GM18868 (cell line): Measurements from ENCODE around the gene GALK2.
"Not testable (repeated sequence)": the region's sequence is repeated elsewhere in the genome, so short reads cannot be mapped to it uniquely, and the experiment has no call there.

Source experiments
- ATAC-seq: cut with Tn5 transposase; IDR thresholded peaks from one replicate; pipeline ENCODE4 v1.9.1; 2021; ENCODE audit warnings: mild to moderate bottlenecking, moderate library complexity; ENCODE audit not compliant: unreplicated experiment

Gene GALK2

DNA sequence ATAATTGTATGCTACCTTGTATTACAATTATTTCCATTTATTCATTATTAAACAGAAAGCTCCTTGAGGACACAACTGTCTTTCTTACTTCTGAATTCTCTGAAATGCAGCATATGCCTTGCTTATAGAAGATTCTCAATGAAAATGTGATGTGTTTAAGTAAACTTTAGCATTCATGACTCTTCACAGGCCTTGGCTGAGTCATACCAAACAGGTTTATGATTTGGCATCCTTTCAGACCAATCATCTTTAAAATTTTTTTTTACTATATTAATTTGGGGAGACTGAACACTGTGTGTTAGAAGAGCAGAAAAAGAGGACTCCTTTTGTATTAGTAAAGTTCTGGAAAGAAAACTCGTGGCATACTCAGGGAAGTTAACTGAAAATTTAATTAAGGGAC is 6.4 kb upstream of the GALK2 start:
- no peak for ATAC-seq

DNA sequence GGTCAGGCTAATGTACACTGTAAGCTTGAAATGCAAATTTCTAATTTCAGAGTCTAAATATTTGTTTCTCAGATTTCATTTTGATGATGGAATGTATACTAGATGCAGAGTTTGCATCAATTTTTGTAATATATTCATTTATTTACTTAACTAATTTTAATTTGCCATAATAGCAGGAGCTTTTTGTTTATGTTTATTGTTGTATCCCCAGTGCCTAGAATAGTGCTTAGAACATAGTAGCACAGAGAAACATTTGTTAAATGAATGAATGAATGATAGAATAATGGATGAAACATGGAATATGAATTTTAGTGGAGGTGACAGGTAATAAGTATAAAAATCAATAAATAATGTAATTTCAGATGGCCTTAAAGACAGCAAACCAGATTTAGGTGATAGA is 5.2 kb upstream of the GALK2 start:
- ATAC-seq, result no peak

DNA sequence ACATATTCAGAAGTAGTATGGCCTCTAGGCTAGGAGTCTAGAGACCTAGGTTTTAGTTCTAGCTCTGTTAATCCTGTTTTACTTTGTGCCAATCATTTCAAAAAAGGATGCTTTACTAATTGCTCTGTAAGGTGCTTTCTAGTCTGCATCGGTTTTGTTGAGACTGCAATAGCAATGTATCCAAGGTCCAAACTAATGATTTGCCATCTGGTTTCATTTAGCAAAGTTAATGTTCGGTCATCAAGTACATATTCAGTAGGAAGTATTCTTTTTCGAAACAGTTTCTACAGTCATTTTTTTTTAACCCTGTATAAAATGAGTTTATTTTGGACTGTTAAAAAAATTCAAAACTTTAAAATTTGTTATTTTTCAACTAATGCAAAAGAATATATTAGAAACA is 2.0 kb upstream of the GALK2 start:
- no peak for ATAC-seq

DNA sequence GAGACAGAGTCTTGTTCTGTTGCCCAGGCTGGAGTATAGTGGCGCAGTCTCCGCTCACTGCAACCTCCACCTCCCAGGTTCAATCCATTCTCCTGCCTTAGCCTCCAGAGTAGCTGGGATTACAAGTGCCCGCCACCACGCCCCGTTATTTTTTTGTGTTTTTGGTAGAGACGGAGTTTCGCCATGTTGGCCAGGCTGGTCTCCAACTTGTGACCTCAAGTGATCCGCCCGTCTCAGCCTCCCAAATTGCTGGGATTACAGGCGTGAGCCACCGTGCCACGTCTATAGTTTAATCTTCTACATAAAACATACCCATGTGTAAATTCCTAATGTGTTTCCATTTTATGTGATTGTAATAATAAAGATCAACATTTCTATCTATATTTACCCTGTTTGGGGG is 1.7 kb downstream of the GALK2 start:
- no peak for ATAC-seq

DNA sequence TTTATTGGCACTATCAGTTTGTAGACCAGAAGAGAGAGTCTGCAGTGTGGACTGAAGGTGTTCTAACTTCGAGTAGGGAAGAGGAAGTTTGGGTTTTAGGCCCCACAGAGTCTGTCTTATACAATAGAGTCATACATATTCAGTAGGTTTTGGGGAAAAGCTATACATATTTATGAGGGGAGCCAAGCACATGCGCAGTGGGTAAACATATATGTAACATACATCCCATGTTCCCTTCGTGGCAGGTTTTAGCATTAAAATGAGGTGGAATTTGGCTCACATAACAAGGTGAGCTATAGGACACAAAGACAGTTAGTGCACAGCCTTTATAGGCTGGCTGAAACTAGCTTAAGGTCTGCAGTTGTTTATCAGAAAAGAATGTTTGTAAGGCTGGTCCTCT is 4.9 kb downstream of the GALK2 start:
- no peak for ATAC-seq

DNA sequence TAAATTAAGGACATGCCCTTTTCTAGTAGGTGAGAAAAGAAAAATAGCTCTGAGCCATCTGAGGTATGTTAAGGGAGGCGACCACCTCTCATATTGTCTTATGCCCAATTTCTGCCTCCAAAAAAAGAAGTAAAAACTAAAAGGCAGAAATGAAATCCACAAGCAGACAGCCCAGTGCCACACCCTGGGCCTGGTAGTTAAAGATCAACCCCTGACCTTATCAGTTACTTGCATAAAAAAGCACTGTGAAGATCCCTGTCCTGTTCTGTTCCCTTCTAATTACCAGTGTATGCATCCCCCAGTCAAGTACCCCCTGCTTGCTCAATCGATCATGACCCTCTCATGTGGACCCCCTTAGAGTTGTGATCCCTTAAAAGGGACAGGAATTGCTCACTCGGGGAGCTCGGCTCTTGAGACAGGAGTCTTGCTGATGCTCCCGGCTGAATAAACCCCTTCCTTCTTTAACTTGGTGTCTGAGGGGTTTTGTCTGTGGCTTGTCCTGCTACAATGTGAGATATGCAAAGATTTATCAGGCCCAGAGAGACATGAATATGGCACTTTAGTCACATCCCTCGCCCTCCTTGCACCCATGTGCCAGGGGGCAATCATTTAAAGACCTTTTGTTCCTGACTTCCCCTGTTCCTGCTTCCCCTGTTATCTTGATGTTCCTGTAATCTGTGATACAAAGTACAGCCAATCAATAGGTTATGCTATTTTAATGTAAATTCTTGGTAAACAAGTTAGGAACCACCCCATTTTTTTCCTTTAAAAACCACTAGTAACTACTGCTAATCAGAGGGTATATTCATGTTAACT is 5.7 kb downstream of the GALK2 start:
- ATAC-seq, result not testable (repeated sequence)

DNA sequence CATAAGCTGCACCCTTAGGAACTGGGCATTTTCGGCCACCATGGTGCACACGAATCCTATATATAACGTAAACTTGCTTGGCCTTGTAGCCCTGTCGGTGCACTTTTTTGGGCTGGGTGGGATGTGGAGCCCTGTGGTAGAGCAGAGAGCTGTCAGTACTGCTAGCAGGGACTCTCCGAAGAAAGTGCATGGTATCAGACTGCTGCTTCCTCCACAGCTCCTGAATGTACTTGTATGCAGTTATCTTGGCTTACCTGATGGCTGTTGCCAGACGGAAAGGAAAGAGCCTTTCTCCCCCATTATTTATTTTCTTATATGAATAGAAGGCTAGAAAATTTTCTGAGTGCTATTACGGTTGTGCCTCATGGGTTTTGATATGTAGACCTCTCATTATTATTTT is 8.4 kb downstream of the GALK2 start:
- no peak for ATAC-seq

DNA sequence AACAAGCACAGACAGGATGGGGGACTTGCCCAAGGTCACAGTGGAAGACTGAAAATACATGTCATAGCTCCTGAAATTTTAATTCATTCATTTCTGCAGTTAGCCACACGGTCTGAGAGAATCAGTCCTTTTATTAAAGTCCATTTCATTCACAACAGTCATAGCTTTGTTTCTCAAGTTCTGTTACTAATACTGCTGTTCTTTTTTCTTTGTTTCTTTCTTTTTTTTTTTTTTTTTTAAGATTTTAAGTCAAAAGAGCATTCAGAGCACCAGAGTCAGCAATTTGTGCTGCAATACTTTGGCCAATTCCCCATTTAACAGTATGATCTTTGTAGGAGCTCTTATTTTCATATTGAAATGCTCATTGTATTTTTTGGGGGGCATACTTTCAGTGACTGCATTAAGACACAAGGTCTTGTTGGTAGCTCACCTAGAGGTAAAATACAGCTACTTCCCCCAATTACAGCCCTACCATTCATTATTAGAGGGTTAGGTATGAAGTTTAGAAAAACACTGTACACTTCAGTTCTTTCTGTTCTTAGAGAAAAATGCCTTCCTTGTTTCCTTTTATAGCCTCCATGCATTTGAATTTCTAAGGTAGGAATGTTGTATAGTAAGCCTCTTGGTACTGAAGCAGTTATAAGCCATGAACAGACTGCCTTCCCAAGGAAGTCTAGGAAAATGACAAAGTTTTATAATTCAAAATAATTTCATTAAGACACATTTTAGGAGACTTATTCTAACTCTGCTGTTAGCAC is 9.6 kb downstream of the GALK2 start:
- ATAC-seq, result no peak

DNA sequence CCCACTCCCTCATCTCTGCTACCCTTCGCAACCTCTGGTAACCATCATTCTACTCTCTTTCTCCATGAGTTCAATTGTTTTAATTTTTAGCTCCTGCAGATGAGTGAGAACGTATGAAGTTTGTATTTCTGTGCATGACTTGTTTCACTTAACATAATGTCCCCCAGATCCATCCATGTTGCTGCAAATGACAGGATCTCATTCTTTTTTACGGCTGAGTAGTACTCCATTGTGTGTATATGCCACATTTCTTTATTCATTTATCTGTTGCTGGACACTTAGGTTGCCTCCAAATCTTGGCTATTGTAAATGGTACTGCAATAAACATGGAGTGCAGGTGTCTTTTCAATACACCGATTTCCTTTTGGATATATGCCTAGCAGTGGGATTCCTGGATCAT is 12.1 kb downstream of the GALK2 start:
- ATAC-seq, result no peak

DNA sequence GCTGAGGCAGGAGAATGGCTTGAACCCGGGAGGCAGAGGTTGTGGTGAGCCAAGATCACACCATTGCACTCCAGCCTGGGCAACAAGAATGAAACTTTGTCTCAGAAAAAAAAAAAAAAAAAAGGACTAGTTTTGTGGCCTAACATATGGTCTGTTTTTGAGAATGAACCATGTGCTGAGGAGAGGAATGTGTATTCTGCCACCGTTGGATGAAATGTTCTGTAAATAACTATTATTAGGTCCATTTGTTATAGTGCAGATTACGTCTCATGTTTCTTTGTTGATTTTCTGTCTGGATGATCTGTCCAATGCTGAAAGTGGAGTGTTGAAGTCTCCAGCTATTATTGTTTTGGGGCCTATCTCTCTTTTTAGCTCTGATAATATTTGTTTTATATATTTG is 13.7 kb downstream of the GALK2 start:
- not testable (repeated sequence) for ATAC-seq

DNA sequence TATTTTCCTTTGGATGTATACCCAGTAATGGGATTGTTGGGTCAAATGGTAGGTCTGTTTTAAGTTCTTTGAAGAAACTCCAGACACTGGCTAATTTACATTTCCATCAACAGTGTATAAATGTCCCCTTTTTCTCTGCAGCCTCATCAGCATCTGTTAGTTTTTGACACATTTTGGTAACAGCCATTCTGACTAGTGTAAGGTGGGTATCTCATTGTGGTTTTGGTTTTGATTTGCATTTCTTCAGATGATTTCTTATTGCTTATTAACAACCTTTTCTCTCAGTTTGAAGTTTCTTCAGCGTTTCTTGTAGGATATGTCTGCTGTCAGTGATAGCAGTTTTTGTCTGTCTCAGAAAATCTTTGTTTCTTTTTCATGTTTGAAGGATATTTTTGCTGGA is 15.4 kb downstream of the GALK2 start:
- ATAC-seq, result no peak

DNA sequence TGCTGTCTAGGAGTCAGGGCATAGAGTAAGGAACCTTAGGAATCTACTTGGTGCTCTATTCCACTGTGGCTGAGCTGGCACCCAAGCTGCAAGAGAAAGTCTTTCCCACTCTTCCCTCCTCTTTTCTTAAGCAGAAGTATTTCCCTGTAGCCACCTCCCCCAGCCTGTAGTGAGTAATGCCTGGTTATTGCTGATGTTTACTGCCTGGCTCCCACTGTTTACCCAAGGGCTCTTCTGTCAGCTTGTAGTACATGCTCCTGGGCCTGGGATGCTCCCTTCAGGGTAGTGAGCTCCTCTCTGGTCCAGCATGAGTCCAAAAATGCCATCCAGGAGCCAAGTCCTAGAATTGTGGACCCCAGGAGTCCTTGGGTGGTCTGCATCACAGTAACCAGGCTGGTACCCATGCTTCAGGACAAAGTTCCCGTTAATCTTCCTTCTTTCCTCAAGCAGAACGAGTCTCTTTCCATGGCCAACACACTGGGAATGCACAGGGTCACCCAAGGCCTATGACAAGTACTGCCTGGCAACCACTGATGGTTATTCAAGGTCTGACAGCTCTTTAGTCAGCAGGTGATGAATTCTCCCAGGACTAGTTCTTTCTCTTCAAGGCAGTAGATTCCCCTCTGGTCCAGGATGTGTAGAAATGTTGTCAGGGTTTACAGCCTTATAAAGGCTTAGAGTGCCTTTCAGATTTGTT is 17.6 kb downstream of the GALK2 start:
- ATAC-seq, result no peak

DNA sequence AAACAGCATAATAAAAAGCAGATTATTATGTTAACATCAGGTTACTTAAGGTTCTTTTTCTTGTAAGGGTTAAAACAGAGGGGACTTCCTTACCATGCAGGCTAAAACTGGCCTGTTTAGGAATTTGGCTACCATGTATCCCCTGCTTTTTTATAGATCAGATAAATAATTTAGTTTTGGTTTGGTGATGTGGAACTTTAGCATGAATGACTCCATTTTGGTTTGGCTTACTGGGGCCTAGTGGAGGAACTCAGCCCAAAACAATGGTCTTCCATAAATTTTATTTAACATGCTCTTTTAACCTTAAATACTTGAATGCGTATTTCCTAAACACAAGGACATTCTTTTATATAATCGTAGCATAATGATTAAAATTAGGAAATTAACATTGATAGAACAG is 18.9 kb downstream of the GALK2 start:
- ATAC-seq, result no peak

DNA sequence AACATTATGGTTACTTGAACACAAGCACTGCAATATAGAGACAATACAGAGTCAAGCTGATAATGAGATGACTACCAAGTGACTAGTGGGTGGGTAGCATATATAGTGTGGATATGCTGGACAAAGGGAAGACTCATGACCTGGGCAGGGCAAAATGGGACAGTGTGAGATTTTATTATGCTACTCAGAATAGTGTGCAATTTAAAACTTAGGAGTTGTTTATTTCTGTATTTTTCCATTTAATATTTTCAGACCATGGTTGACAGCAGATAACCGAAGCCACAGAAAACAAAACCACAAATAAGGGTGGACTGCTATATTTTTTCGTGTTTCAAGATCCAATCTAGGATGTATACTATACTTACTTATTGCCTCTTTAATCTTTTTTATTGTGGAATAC is 19.6 kb downstream of the GALK2 start:
- no peak for ATAC-seq

DNA sequence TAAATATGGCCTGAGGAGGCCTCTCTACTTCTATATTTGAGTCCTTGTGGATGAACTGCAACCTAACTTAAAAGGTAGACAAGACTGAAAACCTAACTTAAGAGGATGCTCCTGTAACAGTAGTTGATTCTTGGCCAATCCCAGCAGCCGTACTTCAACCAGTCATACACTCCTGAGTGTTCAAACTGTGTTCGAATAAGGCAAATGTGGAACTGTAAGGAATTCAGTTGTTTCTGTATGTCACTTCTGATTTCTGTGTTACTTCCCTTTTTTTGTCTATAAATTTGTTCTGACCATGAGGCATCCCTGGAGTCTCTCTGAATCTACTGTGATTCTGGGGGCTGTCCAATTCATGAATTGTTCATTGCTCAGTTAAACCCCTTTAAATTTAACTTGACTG is 20.5 kb downstream of the GALK2 start:
- no peak for ATAC-seq

DNA sequence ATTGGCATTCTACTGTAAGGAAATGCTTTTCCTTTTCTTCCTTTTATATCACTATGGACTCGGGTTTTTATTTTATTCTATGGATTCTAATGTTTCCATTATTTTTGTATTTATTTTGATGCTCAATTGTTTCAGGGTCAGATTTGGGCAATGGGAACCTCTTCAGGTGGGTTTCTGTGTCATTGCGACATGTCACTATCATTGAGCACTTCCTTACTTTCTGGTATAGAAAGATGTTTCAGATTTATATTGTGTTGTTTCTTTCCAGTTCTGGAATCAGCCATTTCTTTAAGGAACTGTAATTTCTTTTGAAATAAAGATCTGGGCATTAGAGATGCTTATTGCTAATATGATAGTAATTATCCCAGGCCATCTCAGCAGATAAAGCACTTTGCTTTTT is 21.8 kb downstream of the GALK2 start:
- no peak for ATAC-seq

DNA sequence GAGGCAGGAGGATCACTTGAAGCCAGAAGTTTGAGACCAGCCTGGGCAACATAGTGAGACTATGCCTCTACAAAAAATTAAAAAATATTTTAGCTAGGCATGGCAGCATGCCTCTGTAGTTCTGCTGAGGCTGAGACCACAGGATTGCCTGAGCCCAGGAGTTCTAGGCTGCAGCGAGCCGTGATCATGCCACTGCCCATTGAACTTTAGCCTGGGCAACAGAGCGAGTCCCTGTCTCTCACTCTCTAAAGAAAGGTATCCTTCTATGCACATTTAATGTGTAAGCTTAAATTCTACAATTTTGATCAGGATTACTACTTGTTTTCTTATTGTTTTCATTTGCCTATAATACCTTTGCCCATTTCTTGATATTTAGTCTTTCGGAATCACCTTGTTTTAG is 26.8 kb downstream of the GALK2 start:
- no peak for ATAC-seq

DNA sequence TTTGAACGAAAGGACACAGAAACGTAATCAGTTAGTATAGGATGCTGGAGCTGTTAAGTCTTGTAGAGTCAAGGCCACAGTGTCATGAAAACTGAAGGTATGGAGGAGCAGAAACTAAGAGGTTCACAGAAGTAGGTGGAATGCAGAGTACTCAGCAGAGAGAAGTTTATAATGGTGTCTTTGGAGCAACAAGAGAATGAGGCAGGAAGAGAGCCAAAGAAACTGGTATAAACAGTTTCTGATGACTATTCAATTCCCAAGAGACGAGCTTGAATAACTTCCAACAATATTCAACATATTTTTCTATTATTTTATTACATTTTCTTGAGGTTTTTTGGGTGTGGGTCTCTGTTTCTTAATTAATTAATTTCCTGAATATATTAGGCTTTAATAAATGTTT is 29.6 kb downstream of the GALK2 start:
- no peak for ATAC-seq

DNA sequence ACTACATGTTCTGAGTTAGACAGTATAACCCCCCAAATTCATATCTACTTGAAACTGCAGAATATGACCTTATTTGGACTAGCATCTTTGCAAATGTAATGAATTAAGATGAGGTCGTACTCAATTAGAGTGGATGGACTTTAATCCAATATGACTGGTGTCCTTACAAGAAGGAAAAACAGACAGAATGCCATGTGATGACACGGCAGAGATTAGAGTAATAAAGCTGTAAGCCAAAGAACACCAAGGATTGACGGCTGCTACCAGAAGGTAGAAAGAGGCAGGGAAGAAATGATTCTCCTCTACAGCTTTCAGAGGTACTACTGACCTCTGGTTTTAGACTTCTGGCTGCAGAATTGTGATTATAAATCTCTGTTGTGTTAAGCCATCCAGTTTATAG is 30.3 kb downstream of the GALK2 start:
- ATAC-seq, result no peak

DNA sequence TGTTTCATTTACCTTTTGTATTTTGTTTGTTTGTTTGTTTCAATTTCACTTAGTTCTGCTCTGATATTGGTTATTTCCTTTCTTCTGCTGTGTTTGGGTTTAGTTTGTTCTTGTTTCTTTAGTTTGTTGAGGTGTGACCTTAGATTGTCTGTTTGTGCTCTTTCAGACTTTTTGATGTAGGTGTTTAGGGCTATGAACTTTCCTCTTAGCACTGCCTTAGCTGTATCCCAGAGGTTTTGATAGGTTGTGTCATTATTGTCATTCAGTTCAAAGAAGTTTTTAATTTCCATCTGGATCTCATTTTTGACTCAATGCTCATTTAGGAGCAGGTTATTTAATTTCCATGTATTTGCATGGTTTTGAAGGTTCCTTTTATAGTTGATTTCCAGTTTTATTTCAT is 38.1 kb downstream of the GALK2 start:
- ATAC-seq, result not testable (repeated sequence)

DNA sequence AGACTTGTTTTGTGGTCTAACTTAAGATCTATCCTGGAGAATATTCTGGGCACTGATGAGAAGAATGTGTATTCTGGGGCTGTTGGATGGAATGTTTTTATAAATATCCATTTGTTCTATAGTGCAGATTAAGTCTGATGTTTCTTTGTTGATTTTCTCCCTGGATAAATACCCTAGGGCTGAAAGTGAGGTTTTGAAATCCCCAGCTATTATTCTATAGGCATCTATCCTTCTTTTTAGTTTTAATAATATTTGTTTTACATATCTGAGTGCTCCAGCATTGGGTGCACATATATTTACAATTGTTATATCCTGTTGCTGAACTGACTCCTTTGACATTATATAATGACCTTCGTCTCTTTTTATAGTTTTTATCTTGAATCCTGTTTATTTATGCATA is 42.9 kb downstream of the GALK2 start:
- no peak for ATAC-seq
